Epithelial cell of prostate (primary cell): ENCODE measurements around the gene NAPSA.

ENCODE experiments used
- DNase-seq: peaks from one replicate; pipeline ENCODE4 v3.0.0-alpha.2; 2011; ENCODE audit warnings: low read depth, low spot score
- H3K27ac ChIP-seq: fragments of 450-650 bp; 2 replicates; pipeline ENCODE4 v1.5.1; 2017; ENCODE audit warnings: mild to moderate bottlenecking

Gene NAPSA

GRCh38 chr19:50320596-50320995, 44.8 kb downstream of the NAPSA start:
- no peak overlapping the region for H3K27ac ChIP-seq
- DNase-seq = no peak

- DNase-seq = no peak
- H3K27ac ChIP-seq = no peak overlapping the region
These were observed 45.4 kb downstream of the NAPSA start for GRCh38 chr19:50320051-50320450.

GRCh38 chr19:50319156-50319555, 46.3 kb downstream of the NAPSA start:
- H3K27ac ChIP-seq = no peak overlapping the region
- DNase-seq = no peak

GRCh38 chr19:50318438-50318837, 47.0 kb downstream of the NAPSA start:
- H3K27ac ChIP-seq = no peak overlapping the region
- DNase-seq = no peak

- no peak for DNase-seq
- no peak overlapping the region for H3K27ac ChIP-seq
These were observed 48.3 kb downstream of the NAPSA start for GRCh38 chr19:50317115-50317514.

GRCh38 chr19:50315773-50316448, 49.5 kb downstream of the NAPSA start:
- DNase-seq = no peak
- no peak overlapping the region for H3K27ac ChIP-seq

- H3K27ac ChIP-seq = no peak overlapping the region
- DNase-seq = no peak
These were observed 50.4 kb downstream of the NAPSA start for GRCh38 chr19:50314724-50315708.

GRCh38 chr19:50313812-50314536, 51.5 kb downstream of the NAPSA start:
- DNase-seq = no peak
- H3K27ac ChIP-seq = no peak overlapping the region

GRCh38 chr19:50312967-50313811, 52.2 kb downstream of the NAPSA start:
- no peak overlapping the region for H3K27ac ChIP-seq
- no peak for DNase-seq

GRCh38 chr19:50311723-50312635, 53.5 kb downstream of the NAPSA start:
- no peak for DNase-seq
- no peak overlapping the region for H3K27ac ChIP-seq

GRCh38 chr19:50310759-50311465, 54.5 kb downstream of the NAPSA start:
- H3K27ac ChIP-seq = no peak overlapping the region

GRCh38 chr19:50309396-50310125, 55.9 kb downstream of the NAPSA start:
- no peak for DNase-seq
- H3K27ac ChIP-seq = no peak overlapping the region

More at GRCh38 chr19:50310759-50311465, 54.5 kb downstream of the NAPSA start:
- DNase-seq = no peak

- no peak for DNase-seq
- H3K27ac ChIP-seq = no peak overlapping the region
These were observed 56.4 kb downstream of the NAPSA start for GRCh38 chr19:50308991-50309390.
